GM21717 (cell line): ENCODE measurements around the gene CELA2B.
"Not testable (repeated sequence)": the region's sequence is repeated elsewhere in the genome, so short reads cannot be mapped to it uniquely, and the experiment has no call there.

Experiments used
- ATAC-seq: cut with Tn5 transposase; IDR thresholded peaks from one replicate; pipeline ENCODE4 v1.9.1; 2021; ENCODE audit warnings: mild to moderate bottlenecking, moderate library complexity; ENCODE audit not compliant: unreplicated experiment

Gene CELA2B

DNA sequence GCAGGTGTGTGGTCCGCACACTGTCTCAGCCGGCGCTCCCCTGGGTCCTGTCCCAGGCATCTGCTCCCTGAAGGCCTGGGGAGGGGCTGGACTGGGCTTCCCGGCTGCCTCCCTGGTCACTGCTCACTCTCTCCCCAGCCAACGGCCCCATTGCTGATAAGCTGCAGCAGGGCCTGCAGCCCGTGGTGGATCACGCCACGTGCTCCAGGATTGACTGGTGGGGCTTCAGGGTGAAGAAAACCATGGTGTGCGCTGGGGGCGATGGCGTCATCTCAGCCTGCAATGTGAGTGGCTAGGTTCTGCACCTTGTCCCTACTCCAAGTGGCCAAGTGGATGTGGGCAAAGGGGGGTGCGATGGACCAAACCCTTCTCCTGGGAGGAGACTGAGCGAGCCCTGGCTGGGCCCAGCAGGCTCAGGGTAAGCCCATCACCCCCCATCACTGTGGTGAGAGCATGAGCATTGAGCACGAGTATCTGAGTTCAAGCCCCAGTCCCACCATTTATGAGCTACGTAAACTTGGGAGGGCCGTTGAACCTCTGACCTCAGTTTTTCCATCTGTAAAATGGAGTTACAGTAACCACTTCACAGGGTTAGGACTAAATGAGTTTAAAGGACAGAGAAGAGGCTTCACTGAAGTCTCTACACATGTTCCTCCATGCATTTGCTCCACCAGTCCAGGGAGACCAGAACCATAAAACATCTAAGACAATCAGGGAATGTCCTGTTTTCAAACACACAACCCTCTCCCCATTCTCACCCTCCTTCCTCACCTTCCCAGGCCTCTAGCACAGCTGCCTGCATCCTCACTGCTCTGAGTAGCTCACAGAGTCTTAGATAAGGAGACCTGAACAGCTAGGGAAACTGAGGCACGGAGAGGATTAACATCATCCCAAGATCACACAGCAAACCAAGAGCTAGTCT lies 31.2 kb upstream of the CELA2B start:
- no peak for ATAC-seq

DNA sequence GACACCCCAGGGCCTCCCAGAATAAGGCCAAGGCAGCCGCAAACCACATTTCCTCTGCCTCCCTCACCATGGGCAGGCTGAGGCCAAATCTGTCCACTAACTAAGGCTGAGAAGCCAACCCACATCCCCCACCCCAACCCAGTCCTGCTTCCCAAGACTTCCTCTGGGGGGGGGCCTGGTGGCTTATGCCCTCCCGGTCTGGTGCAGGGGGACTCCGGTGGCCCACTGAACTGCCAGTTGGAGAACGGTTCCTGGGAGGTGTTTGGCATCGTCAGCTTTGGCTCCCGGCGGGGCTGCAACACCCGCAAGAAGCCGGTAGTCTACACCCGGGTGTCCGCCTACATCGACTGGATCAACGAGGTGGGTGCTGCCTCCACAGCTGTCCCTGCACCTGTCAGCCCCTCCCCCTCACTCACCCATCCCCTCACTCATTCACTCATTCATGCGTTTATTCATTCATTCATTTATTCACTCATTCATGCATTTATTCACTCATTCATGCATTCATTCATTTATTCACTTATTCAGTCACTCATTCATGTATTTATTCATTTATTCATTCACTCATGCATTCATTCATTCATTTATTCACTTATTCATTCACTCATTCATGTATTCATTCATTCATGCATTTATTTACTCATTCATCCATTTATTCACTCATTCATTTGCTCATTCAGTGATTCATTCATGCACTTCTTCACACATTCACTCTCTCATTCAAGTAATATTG lies 30.3 kb upstream of the CELA2B start:
- ATAC-seq: no peak

DNA sequence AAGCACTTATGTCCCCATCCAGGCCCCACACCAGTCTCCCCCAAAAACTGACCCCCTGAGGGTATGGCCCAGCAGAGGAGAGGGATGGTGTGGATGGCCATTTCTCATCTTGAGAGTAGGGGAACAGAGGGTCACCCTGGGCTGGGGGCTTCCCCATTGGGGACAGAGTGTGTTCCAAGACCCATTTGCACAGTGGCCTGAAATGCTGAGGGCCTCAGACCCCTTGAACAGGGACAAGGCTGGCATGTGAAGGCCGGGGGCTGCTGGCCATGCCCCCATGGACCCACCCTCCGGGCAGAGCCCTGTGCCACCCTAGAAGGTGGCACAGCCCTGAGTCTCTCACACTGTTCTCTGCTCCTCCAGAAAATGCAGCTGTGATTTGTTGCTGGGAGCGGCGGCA lies 29.7 kb upstream of the CELA2B start:
- ATAC-seq: no peak

DNA sequence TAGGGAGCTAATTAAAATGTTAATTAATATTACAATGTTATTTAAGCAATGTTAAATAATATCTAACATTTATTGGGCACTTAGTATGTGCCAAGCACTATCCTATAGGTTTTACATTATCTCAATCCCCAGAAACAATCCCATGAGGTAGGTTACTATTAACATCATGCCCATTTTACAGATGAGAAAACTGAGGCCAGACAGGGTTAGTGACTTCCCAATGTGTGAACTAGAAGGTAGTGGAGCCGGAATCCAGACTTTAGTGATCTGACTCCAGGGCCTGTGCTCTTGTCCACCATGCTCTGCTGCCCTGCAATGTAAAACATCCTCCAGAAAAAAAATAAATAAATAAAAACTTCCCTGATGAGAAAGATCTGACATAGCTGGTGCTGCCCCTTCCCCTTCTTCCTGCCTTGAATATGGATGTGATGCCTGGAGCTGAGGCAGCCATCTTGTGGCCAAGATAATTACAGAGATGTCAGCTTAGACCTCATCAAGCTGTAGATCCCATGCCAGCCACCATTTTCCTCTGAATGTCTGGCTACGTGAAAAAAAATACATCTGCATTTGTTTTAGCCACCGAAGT lies 26.9 kb upstream of the CELA2B start:
- no peak for ATAC-seq

DNA sequence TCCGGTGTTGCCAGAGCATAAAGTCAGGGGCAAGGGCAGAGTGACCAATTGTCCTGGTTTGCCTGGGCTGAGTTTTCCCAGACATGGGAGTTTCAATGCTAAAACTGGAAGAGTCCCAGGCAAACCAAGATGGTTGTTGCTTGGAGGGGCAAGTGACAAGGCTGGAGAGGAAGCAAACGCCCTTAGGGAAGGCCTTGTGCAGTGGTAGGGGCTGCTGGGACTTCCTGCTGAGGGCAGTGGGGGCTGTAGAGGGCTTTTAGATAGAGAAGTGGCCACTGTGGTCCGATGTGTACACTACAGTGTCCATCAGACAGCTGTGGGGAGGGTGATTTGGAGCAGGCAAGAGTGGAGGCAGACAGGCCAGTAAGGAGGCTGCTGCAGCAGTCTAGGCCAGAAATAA lies 26.3 kb upstream of the CELA2B start:
- no peak for ATAC-seq

- ATAC-seq: no peak
These were observed 24.7 kb upstream of the CELA2B start for GRCh38 chr1:15451014-15451722.

DNA sequence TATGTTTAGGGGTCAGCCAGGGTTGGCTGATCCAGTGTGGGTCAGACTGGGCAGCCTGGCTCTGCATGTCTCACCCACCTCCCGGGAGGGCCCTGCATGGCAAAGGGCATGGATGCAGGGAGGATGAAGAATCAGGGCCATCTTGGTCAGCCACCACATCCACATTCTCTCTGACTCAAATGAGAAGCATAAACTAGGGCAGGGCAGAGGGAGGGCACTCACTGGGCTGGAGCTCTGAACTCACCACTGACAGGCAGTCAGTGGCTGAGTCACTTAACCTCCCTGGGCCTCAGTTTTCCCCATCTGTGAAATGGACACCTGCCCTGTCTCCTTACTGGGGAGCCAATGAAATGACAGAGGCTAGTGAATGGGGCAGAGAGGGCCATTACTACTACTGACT lies 23.7 kb upstream of the CELA2B start:
- ATAC-seq: no peak

- no peak for ATAC-seq
These were observed 22.9 kb upstream of the CELA2B start for GRCh38 chr1:15452866-15453571.

DNA sequence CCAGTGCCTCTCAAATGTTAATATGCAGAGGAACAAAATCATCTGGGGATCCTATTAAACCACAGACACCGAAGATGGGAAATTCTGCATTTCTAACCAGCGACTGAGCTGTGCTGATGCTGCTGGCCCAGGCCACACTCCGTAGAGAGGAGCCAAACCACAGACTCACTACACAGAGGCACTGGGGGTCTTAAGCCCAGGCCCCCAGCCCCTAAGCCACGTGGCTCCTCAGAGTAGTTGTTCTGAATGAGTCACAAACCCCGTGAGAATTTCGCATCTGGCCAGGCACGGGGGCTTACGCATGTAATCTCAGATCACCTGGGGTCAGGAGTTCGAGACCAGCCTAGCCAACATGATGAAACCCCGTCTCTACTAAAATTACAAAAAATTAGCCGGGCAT lies 22.2 kb upstream of the CELA2B start:
- ATAC-seq: no peak

- ATAC-seq: no peak
These were observed 21.6 kb upstream of the CELA2B start for GRCh38 chr1:15454256-15454655.

- ATAC-seq: no peak
These were observed 20.4 kb upstream of the CELA2B start for GRCh38 chr1:15455522-15455921.

DNA sequence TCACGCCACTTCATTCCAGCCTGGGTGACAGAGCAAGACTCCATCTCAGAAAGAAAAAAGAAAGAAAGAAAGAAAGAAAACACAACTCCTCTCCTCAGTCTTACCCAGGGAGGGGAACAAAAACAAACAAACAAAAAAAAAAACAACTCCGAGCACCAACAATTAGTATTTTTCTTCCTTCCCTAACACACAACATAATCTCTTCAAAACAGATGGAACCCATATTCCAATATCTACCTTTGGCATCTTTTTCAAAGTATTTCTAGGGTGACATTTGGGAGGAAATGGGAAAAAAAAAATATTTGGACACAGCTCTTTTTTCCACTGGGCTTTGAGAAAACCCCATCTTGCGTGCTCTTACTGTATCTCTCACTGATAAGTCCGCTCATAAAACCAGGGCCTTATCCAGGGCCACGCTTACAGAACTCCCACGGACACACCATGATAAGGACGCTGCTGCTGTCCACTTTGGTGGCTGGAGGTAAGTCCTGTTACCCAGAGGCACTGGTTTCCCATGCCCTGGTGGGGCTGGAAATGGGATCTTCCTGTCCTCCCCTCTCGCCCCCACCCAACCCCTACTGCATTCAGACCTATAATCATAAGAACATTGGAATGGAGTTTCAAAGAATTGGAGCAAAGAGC lies 19.5 kb upstream of the CELA2B start, which contains the start of gene CELA2A:
Gene CELA2A (plus strand): TSS at position 420 of the 642 bp plus-strand sequence. CDS start 22 bp downstream, at position 442.
- ATAC-seq: no peak

- no peak for ATAC-seq
These were observed 18.3 kb upstream of the CELA2B start for GRCh38 chr1:15457585-15457984.

DNA sequence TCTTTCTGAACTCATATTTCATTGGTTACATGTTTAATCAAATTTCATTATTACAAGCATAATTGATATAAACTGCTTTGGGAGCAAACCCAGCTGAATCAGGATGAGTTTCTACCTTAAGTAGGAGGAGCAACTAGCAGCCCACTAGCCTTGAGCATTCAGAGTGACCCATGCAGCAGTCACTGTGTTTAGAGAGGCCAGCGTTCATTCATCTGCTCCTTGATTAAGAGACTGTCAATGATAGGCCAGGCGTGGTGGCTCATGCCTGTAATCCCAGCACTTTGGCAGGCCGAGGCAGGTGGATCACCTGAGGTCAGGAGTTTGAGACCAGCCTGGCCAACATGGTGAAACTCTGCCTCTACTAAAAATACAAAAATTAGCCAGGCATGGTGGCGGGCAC lies 17.5 kb upstream of the CELA2B start:
- ATAC-seq: not testable (repeated sequence)

GRCh38 chr1:15459771-15460707 lies 15.9 kb upstream of the CELA2B start:
- ATAC-seq: no peak

DNA sequence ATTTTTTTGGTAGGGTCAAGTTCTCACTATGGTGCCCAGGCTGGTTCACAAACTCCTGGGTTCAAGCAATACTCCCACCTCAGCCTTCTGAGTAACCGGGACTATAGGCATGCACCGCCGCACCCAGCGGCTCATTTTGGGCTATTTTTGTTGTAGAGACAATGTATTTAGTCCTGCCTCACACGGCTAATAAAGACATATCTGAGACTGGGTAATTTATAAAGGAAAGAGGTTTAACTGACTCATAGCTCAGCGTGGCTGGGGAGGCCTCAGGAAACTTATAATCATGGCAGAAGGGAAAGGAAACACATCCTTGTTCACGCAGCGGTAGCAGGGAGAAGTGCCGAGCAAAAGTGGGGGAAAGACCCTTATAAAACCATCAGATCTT lies 15.2 kb upstream of the CELA2B start:
- no peak for ATAC-seq

DNA sequence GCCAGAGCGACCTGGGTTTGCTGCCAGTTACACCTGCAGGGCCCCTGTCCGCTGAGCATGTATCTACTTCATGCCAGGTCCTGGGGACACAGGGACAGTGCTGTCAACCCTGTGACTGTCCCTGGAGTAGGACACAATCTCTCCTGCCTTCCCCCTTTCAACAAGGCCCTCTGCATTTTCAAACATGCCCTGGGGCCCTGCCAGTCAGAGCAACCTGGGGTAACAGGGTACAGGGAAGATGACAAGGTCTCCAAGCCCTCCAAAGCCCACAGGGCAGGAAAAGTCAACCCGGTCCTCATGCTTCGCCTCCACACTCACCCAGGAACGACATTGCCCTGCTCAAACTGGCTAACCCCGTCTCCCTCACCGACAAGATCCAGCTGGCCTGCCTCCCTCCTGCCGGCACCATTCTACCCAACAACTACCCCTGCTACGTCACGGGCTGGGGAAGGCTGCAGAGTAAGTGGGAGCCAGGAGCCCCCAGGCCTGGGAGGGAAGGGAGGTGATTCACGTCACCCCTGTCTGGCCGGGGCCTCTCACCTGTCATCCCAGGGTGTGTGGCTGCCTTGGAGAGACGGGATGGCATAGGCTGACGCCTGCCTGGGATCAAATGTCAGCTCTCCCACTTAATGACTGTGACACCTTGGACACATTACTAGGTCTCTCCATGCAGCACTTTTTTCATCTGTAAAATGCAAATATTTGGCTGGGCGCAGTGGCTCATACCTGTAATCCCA lies 12.7 kb upstream of the CELA2B start:
- ATAC-seq: not testable (repeated sequence)

GRCh38 chr1:15463926-15464322 lies 12.0 kb upstream of the CELA2B start:
- not testable (repeated sequence) for ATAC-seq
